ENCODE results near the gene PTCD2. TPM values are rescaled to one million over a fixed set of nuclear protein-coding genes. Genes with fewer than 3 reads are reported as not detected.
"Not testable (repeated sequence)": the region's sequence is repeated elsewhere in the genome, so short reads cannot be mapped to it uniquely, and the experiment has no call there.

The PTCD2 gene
- total RNA-seq, 2 donors from 2014 or later = 9.5 to 13.4 TPM

GRCh38 chr5:72402959-72403628, 82.9 kb downstream of the PTCD2 start:
- no peak overlapping the region for H3K4me3 Mint-ChIP-seq
- peak; percentile 64 for DNase-seq
- WGBS, 2 experiments (ENCODE audit: insufficient coverage in 1 of 2, insufficient read length in 1 of 2) = 66 to 78% methylated on average over 2 to 4 of the region's 4 CpGs

GRCh38 chr5:72404771-72405170, 84.6 kb downstream of the PTCD2 start:
- H3K9me3 ChIP-seq (ENCODE audit: control insufficient read depth, low read length) = peaks cover 16% of the 10 kb centered on the region
- H3K36me3 ChIP-seq (ENCODE audit: control insufficient read depth, insufficient read depth, low read length); H3K27me3 ChIP-seq (ENCODE audit: control insufficient read depth, insufficient read depth, low read length, poor library complexity, severe bottlenecking); H3K4me3 Mint-ChIP-seq; DNase-seq; H3K9ac ChIP-seq (ENCODE audit: extremely low read depth, low read length, poor library complexity, severe bottlenecking); H3K27ac ChIP-seq (ENCODE audit: low read depth, low read length); H3K4me3 ChIP-seq (ENCODE audit: low read length); H3K4me1 Mint-ChIP-seq; H3K4me1 ChIP-seq (ENCODE audit: control insufficient read depth, insufficient read depth, low read length); H3K27ac Mint-ChIP-seq; H3K27me3 Mint-ChIP-seq (ENCODE audit: insufficient read depth); H3K36me3 Mint-ChIP-seq (ENCODE audit: low read depth): not testable (repeated sequence)
- peaks cover 37% of the 10 kb centered on the region for H3K9me3 Mint-ChIP-seq
- 95 to 97% methylated on average over 3 of the region's 3 CpGs for WGBS, 2 experiments (ENCODE audit: insufficient coverage in 1 of 2, insufficient read length in 1 of 2)

More at GRCh38 chr5:72402959-72403628, 82.9 kb downstream of the PTCD2 start:
- H3K4me3 ChIP-seq (ENCODE audit: low read length) = no peak overlapping the region
- H3K27me3 ChIP-seq (ENCODE audit: control insufficient read depth, insufficient read depth, low read length, poor library complexity, severe bottlenecking) = no peaks in the 10 kb centered on the region
- H3K27me3 Mint-ChIP-seq (ENCODE audit: insufficient read depth) = peaks cover 3% of the 10 kb centered on the region
- no peak overlapping the region for H3K27ac ChIP-seq (ENCODE audit: low read depth, low read length)
- H3K4me1 ChIP-seq (ENCODE audit: control insufficient read depth, insufficient read depth, low read length) = no peaks in the 10 kb centered on the region
- no peaks in the 10 kb centered on the region for H3K4me1 Mint-ChIP-seq
- H3K9me3 ChIP-seq (ENCODE audit: control insufficient read depth, low read length) = peaks cover 19% of the 10 kb centered on the region
- TF ChIP-seq CTCF (conservative IDR thresholded peaks at IDR 0.05) = peak; percentile 74
- no peak overlapping the region for H3K9ac ChIP-seq (ENCODE audit: extremely low read depth, low read length, poor library complexity, severe bottlenecking)
- H3K36me3 Mint-ChIP-seq (ENCODE audit: low read depth) = no peaks in the 10 kb centered on the region
- peaks cover 37% of the 10 kb centered on the region for H3K9me3 Mint-ChIP-seq
- H3K27ac Mint-ChIP-seq = no peak overlapping the region
- H3K36me3 ChIP-seq (ENCODE audit: control insufficient read depth, insufficient read depth, low read length) = no peaks in the 10 kb centered on the region

GRCh38 chr5:72407078-72407477, 86.9 kb downstream of the PTCD2 start:
- no peaks in the 10 kb centered on the region for H3K36me3 Mint-ChIP-seq (ENCODE audit: low read depth)
- TF ChIP-seq CTCF (conservative IDR thresholded peaks at IDR 0.05) = no peak

More at GRCh38 chr5:72407078-72407477, 86.9 kb downstream of the PTCD2 start:
- H3K4me3 ChIP-seq (ENCODE audit: low read length) = no peak overlapping the region
- no peaks in the 10 kb centered on the region for H3K9me3 ChIP-seq (ENCODE audit: control insufficient read depth, low read length)
- H3K4me3 Mint-ChIP-seq = no peak overlapping the region
- H3K4me1 ChIP-seq (ENCODE audit: control insufficient read depth, insufficient read depth, low read length) = peaks cover 4% of the 10 kb centered on the region
- H3K9me3 Mint-ChIP-seq = peaks cover 15% of the 10 kb centered on the region
- 98 to 100% methylated on average over 1 to 3 of the region's 3 CpGs for WGBS, 2 experiments (ENCODE audit: insufficient coverage in 1 of 2, insufficient read length in 1 of 2)
- H3K27me3 ChIP-seq (ENCODE audit: control insufficient read depth, insufficient read depth, low read length, poor library complexity, severe bottlenecking) = no peaks in the 10 kb centered on the region
- H3K27ac ChIP-seq (ENCODE audit: low read depth, low read length) = no peak overlapping the region
- no peaks in the 10 kb centered on the region for H3K4me1 Mint-ChIP-seq
- H3K36me3 ChIP-seq (ENCODE audit: control insufficient read depth, insufficient read depth, low read length) = no peaks in the 10 kb centered on the region
- no peak overlapping the region for H3K9ac ChIP-seq (ENCODE audit: extremely low read depth, low read length, poor library complexity, severe bottlenecking)
- H3K27me3 Mint-ChIP-seq (ENCODE audit: insufficient read depth) = peaks cover 3% of the 10 kb centered on the region
- H3K27ac Mint-ChIP-seq = no peak overlapping the region
- no peak for DNase-seq

Data from endodermal cell (in vitro differentiated cells).